Activated CD4-positive, alpha-beta T cell treated with anti-CD3 and anti-CD28 coated beads for 48 hours (primary cell): ENCODE results near the gene NR1D1.

ENCODE experiments used
- DNase-seq: peaks from one replicate; pipeline ENCODE4 v3.0.0-alpha.2; 2020

The NR1D1 gene

DNA sequence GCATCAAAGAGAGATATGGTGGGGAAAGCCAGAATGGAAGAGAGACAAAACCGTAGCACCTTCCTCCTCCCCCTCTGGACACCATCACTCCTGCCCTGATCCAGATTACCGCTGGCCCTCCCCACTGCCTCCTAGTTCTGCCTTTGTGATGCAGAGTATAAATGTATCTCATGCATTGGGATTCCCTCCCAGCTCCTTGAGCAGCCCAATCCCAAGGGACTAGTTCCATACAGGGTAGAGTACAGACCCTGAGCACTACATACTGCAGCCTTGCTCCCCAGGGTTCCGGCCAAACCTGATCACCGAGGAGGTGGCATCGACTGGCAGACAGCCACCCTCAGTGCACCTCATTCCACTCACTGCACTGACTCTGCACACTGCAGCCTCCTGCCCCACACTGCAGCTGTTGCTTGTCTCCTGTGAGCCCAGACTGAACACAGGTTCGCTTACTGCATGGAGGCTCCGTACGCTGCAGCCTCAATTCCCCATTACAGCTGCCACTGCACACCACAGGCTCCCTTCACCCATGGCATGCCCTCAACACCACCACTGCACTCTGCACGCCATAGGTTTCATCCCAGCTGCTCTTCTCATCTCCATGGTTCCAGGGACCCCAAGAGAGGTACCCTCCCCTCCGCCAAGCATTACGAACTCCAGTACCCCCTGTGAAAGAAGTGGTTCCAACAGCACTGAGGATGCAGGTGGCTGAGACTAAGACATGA is 39.3 kb downstream of the NR1D1 start:
- DNase-seq: no peak

DNA sequence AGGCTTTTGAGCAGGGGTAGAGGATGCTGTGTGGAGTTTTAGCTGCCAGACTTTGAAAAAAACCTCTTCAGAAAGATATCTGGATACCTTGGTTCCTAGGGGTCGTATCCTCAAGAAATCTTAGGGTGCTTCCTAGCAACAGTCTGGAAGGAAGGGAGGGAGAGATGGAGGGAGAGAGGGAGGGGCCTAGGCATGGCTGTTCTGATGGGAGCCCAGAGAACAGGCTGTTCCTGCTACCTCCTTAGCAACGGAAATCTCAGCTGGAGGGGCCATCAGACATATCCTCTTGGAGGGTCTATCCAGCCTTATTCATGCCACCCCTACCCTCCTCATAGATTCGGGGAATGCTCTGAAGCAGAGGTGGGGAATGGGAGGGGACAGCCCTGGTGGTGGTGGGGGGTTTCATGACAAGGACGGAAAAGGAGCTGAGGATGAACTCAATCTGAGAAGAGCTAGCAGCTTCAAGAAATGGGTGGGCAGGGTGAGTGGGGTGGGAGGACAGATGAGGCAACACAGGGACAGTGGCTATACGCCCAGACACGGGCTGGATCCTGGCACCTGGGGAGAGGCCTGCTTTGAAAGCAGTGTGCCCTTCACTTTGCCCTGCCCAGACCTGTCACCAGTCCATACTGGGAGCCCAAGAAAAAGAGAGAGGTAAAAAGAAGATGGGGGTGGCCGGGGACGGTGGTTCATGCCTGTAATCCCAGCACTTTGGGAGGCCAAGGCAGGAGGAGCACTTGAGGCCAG is 40.5 kb downstream of the NR1D1 start:
- DNase-seq: no peak

DNA sequence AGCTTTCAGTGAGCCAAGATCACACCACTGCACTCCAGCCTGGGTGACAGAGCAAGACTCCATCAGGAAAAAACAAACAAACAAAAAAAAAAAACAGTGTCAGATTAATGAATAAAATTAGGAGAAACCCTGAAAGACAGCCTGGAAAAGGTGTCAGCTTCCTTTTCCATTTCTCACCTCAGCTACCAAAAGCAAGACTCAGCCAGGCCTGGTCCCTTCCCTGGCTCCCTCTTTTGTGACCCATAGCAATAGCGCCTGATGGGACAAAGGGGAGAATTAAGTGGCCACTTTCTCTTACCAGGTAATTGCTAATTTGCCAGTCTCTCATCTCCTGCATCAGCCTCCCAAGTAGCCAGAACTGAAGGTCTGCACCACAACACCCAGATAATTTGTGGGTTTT is 41.5 kb downstream of the NR1D1 start:
- no peak for DNase-seq

DNA sequence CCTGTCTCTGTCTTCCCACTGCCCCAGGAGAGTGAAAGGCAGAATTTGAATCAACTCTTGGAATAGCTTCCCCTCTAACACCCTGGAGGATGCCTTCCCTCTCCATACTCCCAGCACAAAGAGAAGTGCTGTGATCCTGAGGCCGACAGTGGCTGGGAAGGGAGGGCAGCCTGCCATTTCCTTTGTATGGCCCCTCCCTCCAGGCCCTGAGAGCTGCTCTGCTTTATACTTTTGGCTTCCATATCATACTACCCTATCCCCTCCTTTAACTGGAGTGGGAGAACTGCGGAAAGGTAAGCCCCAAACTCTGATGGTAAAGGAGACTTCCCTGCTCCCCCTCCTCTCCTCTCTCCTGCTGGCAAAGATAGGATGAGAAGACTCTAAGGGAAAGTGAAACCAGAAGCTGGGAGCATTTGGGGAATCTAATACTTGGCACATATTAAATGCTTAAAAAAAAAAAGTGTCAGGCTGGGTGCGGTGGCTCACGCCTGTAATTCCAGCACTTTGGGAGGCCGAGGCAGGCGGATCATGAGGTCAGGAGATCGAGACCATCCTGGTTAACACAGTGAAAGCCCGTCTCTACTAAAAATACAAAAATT is 42.1 kb downstream of the NR1D1 start:
- DNase-seq: no peak

DNA sequence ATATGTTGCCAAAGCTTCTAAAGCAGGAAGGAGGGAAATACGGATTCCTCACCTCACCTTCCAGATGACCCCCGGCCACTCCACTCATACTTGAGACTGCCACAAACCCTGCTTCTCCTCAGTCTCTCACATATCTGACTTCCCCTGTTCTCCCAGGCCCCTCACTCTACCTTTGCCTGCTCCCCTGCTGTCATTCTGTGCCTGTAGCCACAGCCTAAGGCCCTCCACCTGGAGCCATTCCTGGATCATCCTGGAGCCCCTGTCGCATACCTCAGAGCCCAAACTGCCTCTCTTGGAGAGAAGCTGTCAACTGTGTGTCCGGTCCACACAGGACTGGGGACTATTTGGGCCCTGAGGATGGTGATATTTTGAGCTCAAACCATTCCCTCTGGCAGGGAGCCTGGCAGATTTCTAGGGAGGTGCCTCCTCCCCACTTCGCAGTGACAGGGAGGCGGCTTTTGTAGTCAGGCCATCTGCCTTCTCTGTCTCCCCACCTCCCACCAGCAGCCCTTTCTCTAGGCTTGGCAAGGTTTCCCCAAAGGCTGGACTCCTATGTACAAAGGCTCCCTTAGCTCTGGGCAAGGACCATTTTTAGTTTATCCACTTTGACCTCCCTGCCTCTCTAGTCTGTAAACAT is 43.9 kb downstream of the NR1D1 start:
- DNase-seq: no peak
